K562 (cell line): Measurements from ENCODE around the gene ANAPC10. TPM values are rescaled to one million over a fixed set of nuclear protein-coding genes. Genes with fewer than 3 reads are reported as not detected.
"Not testable (repeated sequence)": the region's sequence is repeated elsewhere in the genome, so short reads cannot be mapped to it uniquely, and the experiment has no call there.

Source experiments
- ATAC-seq: fragments of 200-7000 bp; cut with Tn5 transposase; 3 replicates; pipeline ENCODE4 v1.9.1; 2020; ENCODE audit warnings: moderate library complexity
- BruUV-seq: library from RNA; stranded (reverse); fragments of 400-500 nt; replicated peaks from 2 replicates; lab custom pipeline; 2021; lab: Mats Ljungman, UMichigan
- CTCF ChIA-PET: fragments of 300-600 bp; formaldehyde crosslinking; extraction: SDS; loops from one replicate; lab custom pipeline; 2021; ENCODE audit warnings: low intra/inter-chr PET ratio; lab: Yijun Ruan, JAX
- POLR2A ChIA-PET: fragments of 300-600, 350-650 bp; sonication (Branson Sonifier 250); formaldehyde crosslinking; extraction: SDS; loops from one replicate; lab custom pipeline; 2021; ENCODE audit warnings: antibody characterized with exemption, inconsistent platforms; lab: Yijun Ruan, JAX
- DNase-seq, 4 experiments: peaks; one replicate each; pipeline versions ENCODE4 v3.0.0 to v3.0.0-alpha.2; 2011 to 2018; ENCODE audit warnings: low spot score in 3 of 4, mixed read lengths in 3 of 4; ENCODE audit errors: extremely low read depth in 1 of 4
- FAIRE-seq: peaks from 2 replicates; lab custom pipeline; 2011; peaks lifted over from hg19 to GRCh38; lab: Jason Lieb, UNC
- H2AFZ ChIP-seq: 2 replicates; pipeline ENCODE4 v1.6.0; 2011; ENCODE audit warnings: low read depth, low read length, control low read depth, inconsistent platforms
- H3K27ac ChIP-seq: fragments of 200-600 bp; 3 replicates; pipeline ENCODE4 v1.8.0; 2011; ENCODE audit warnings: low read depth, mild to moderate bottlenecking, control low read depth, inconsistent platforms, low read length, moderate library complexity, mixed read lengths; ENCODE audit errors: extremely low read depth
- H3K27me3 ChIP-seq, 2 experiments: fragments of 300-600 bp in 1 of 2; 2 replicates in 1 of 2; 3 replicates in 1 of 2; pipeline versions ENCODE4 v1.6.0 to v1.8.0; 2011; ENCODE audit warnings: inconsistent platforms in 2 of 2, low read length in 2 of 2, mild to moderate bottlenecking in 1 of 2, mixed read lengths in 1 of 2, moderate library complexity in 1 of 2; ENCODE audit not compliant: control insufficient read depth in 2 of 2, insufficient read depth in 2 of 2
- H3K36me3 ChIP-seq: fragments of 300-600 bp; 3 replicates; pipeline ENCODE4 v1.8.0; 2011; ENCODE audit warnings: mild to moderate bottlenecking, low read length, inconsistent platforms; ENCODE audit not compliant: control insufficient read depth, insufficient read depth
- H3K4me1 ChIP-seq, 2 experiments: fragments of 200-600 bp in 1 of 2; replicated peaks in 1 of 2; 2 replicates in 1 of 2; 3 replicates in 1 of 2; pipeline versions ENCODE4 v1.5.1 to v1.8.0; 2011; ENCODE audit warnings: inconsistent platforms in 2 of 2, low read length in 2 of 2, mild to moderate bottlenecking in 1 of 2, mixed read lengths in 1 of 2, moderate library complexity in 1 of 2; ENCODE audit not compliant: control insufficient read depth in 2 of 2, insufficient read depth in 2 of 2
- H3K4me2 ChIP-seq: 2 replicates; pipeline ENCODE4 v1.6.1; 2011; ENCODE audit warnings: low read length, control low read depth, inconsistent platforms, mixed read lengths; ENCODE audit not compliant: insufficient read depth
- H3K4me3 ChIP-seq: fragments of 200-600 bp; sonication (generic), shearing (Covaris generic); 2 replicates; pipeline ENCODE4 v1.5.1; 2016; ENCODE audit warnings: control low read depth, inconsistent platforms
- H3K79me2 ChIP-seq: fragments of 200-600 bp; 3 replicates; pipeline ENCODE4 v1.8.0; 2011; ENCODE audit warnings: low read length, inconsistent platforms; ENCODE audit not compliant: control insufficient read depth, insufficient read depth
- H3K9ac ChIP-seq, 2 experiments: 2 replicates each; pipeline versions ENCODE4 v1.6.0 to v1.6.1; 2011; ENCODE audit warnings: low read depth in 2 of 2, low read length in 2 of 2, control low read depth in 1 of 2, inconsistent platforms in 1 of 2, mild to moderate bottlenecking in 1 of 2, mixed read lengths in 1 of 2; ENCODE audit not compliant: insufficient read depth in 1 of 2
- H3K9me1 ChIP-seq: one replicate; pipeline ENCODE4 v1.6.0; 2011; ENCODE audit warnings: inconsistent platforms, mild to moderate bottlenecking, low read length, moderate library complexity; ENCODE audit not compliant: control insufficient read depth, insufficient read depth
- H3K9me3 ChIP-seq: replicated peaks from 2 replicates; pipeline ENCODE4 v1.5.1; 2011; ENCODE audit warnings: low read depth, low read length, inconsistent platforms; ENCODE audit not compliant: control insufficient read depth, insufficient read depth
- H4K20me1 ChIP-seq: replicated peaks from 2 replicates; pipeline ENCODE4 v1.6.1; 2011; ENCODE audit warnings: low read length, inconsistent platforms, mixed read lengths; ENCODE audit not compliant: control insufficient read depth, insufficient read depth
- BCOR ChIP-seq: fragments of 450-650 bp; IDR thresholded peaks from 2 replicates; pipeline ENCODE4 v1.6.1; 2016
- NCOA2 ChIP-seq, 2 experiments: fragments of 450-650 bp; IDR thresholded peaks; 2 replicates each; pipeline ENCODE4 v1.6.1; 2018; ENCODE audit warnings: mild to moderate bottlenecking in 2 of 2, moderate library complexity in 1 of 2; ENCODE audit not compliant: partially characterized antibody in 2 of 2
- RBM25 ChIP-seq: fragments of 200-400 bp; formaldehyde crosslinking; IDR thresholded peaks from 2 replicates; pipeline ENCODE4 v1.6.1; 2018; ENCODE audit warnings: low read length, low read depth, moderate library complexity; ENCODE audit not compliant: severe bottlenecking
- SPI1 ChIP-seq: IDR thresholded peaks from 2 replicates; pipeline ENCODE4 v1.6.1; 2011; ENCODE audit warnings: low read depth, low read length, control low read depth, borderline replicate concordance
- TAL1 ChIP-seq: fragments of 450-650 bp; IDR thresholded peaks from 2 replicates; pipeline ENCODE4 v1.6.1; 2016; ENCODE audit warnings: mild to moderate bottlenecking
- U2AF2 ChIP-seq: fragments of 200-400 bp; formaldehyde crosslinking; optimal IDR thresholded peaks from 2 replicates; pipeline ENCODE3; 2017; ENCODE audit warnings: low read depth, mild to moderate bottlenecking, low read length
- ZNF143 ChIP-seq: sonication (generic); formaldehyde crosslinking; IDR thresholded peaks from 2 replicates; pipeline ENCODE4 v1.9.0; 2022; ENCODE audit warnings: mild to moderate bottlenecking, missing genetic modification reagents
- ZNF146 ChIP-seq: IDR thresholded peaks from one replicate; pipeline ENCODE4 v1.6.1; 2018; ENCODE audit warnings: missing compliant biosample characterization; ENCODE audit not compliant: unreplicated experiment
- WGBS: fragments of 100-300 bp; shearing (Covaris generic); methylation state at CpG from one replicate; pipeline ENCODE4 v1.1.6; 2016; ENCODE audit warnings: low coverage, mixed read lengths; ENCODE audit not compliant: insufficient coverage; ENCODE audit errors: missing lambda C conversion rate; 5-methylcytosine and 5-hydroxymethylcytosine counted together
- in situ Hi-C: fragments of 300-500 bp; cut with MboI; formaldehyde crosslinking; loops from 4 replicates; pipeline ENCODE4 v1.15.0; 2018; ENCODE audit warnings: inconsistent platforms, mixed read lengths
- intact Hi-C: fragments of 100-400 bp; cut with micrococcal nuclease; formaldehyde crosslinking; loops from 2 replicates; pipeline ENCODE4 v1.14.2; 2022
- polyA plus RNA-seq, 8 experiments: library from polyadenylated mRNA; depleted of rRNA in 4 of 8; stranded (reverse) in 5 of 8; unstranded in 3 of 8; fragments of >200 nt; fragmentation: Nextera tagmentation in 2 of 8; fragmentation: Illumina TruSeq in 1 of 8; extraction: Ambion mirVana in 2 of 8; extraction: Trizol in 1 of 8; gene quantifications; 2 replicates each; pipeline versions ENCODE4 v1.2.1 to v1.2.3, GENCODE V29; 2011 to 2014; ENCODE audit warnings: inconsistent platforms in 1 of 8, missing spikeins in 1 of 8
- total RNA-seq, 7 experiments: library from RNA; depleted of rRNA in 6 of 7; stranded (reverse); fragments of >200 nt in 6 of 7; fragmentation: Illumina TruSeq in 2 of 7; extraction: Trizol in 2 of 7; gene quantifications; 2 replicates each; pipeline versions ENCODE4 v1.2.1 to v1.2.3, GENCODE V29; 2011 to 2021; ENCODE audit warnings: low replicate concordance in 1 of 7
- TF ChIP-seq, protein P1 (sequence below): sonication (generic); formaldehyde crosslinking; IDR thresholded peaks from 2 replicates; pipeline ENCODE4 v1.8.0; 2022; ENCODE audit warnings: mild to moderate bottlenecking, missing genetic modification reagents, borderline replicate concordance

Gene ANAPC10
- total and polyA plus RNA-seq, 9 of the 15 experiments (the other 6 are each of a cell fraction or from before 2014, with no cell fraction given) = 31.0 to 96.2 (median 60.3) TPM

DNA sequence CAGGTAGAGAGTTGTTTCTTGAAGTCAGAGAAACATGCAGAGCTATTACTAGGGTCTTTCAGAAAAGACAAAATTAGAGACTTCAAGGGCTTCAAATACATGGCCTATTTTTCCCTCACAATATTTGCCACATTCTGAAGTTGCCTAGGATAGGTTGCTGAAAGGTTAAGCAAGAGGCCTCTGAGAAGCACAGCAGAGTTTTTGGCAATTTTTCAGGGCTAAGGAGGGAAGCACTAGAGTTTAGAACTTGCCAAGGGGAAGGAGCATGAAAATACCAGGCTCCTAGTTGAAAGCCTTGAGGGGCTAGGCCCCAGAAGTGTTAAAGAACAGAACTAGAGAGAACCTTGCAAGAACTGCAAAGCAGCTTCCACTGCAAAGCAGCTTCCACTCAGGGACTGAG is 86.4 kb downstream of the ANAPC10 start (continued):
- TF ChIP-seq ZNF143 (CRISPR knock-in tag) = no peak
- no peak for TF ChIP-seq U2AF2
- no peak for TF ChIP-seq TAL1
- no peak for TF ChIP-seq NCOA2 (IDR thresholded peaks at IDR 0.05; ENCODE audit: partially characterized antibody in 2 of 2)
- TF ChIP-seq SPI1 = no peak
- TF ChIP-seq, protein P1, sequence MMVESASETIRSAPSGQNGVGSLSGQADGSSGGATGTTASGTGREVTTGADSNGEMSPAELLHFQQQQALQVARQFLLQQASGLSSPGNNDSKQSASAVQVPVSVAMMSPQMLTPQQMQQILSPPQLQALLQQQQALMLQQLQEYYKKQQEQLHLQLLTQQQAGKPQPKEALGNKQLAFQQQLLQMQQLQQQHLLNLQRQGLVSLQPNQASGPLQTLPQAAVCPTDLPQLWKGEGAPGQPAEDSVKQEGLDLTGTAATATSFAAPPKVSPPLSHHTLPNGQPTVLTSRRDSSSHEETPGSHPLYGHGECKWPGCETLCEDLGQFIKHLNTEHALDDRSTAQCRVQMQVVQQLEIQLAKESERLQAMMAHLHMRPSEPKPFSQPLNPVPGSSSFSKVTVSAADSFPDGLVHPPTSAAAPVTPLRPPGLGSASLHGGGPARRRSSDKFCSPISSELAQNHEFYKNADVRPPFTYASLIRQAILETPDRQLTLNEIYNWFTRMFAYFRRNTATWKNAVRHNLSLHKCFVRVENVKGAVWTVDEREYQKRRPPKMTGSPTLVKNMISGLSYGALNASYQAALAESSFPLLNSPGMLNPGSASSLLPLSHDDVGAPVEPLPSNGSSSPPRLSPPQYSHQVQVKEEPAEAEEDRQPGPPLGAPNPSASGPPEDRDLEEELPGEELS (CRISPR knock-in tag) = no peak
- TF ChIP-seq, all 486 proteins: peak for 0

DNA sequence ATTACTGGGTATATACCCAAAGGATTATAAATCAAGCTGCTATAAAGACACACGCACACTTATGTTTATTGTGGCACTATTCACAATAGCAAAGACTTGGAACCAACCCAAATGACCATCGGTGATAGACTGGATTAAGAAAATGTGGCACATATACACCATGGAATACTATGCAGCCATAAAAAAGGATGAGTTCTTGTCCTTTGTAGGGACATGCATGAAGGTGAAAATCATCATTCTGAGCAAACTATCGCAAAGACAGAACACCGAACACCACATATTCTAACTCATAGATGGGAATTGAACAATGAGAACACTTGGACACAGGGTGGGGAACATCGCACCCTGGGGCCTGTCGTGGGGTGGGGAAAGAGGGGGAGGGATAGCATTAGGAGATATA is 87.7 kb downstream of the ANAPC10 start:
- intact Hi-C loops, ATAC-seq, FAIRE-seq: not testable (repeated sequence)

More for the DNA sequence above, 87.7 kb downstream of the ANAPC10 start:
- H3K9me1 ChIP-seq, H3K27me3 ChIP-seq, BruUV-seq, H3K9ac ChIP-seq, H2AFZ ChIP-seq, H3K9me3 ChIP-seq, H4K20me1 ChIP-seq, H3K36me3 ChIP-seq, POLR2A ChIA-PET, H3K4me1 ChIP-seq, CTCF ChIA-PET, in situ Hi-C loops, DNase-seq, H3K27ac ChIP-seq, H3K4me3 ChIP-seq, H3K4me2 ChIP-seq: not testable (repeated sequence)
- H3K79me2 ChIP-seq = peaks cover 14% of the 10 kb centered on the region
- peak; percentile 51; the same call in 1 of the 2 replicates for TF ChIP-seq BCOR
- TF ChIP-seq RBM25 = peak; percentile 53
- TF ChIP-seq ZNF146 (CRISPR knock-in tag) = peak; percentile 93
- 83% methylated on average over 4 of the region's 6 CpGs for WGBS
